OCI-LY7 (cell line): Measurements from ENCODE around the gene WDCP. TPM values are rescaled to one million over a fixed set of nuclear protein-coding genes. Genes with fewer than 3 reads are reported as not detected.

ENCODE experiments used
- BruUV-seq: library from RNA; stranded (reverse); fragments of 400-500 nt; replicated peaks from 2 replicates; lab custom pipeline; 2021; lab: Mats Ljungman, UMichigan
- CTCF ChIA-PET: fragments of 300-600 bp; sonication (Branson Sonifier 250); formaldehyde crosslinking; loops from one replicate; lab custom pipeline; 2022; ENCODE audit warnings: antibody characterized with exemption; ENCODE audit not compliant: unreplicated experiment; lab: Charles Lee
- POLR2A ChIA-PET: fragments of 300-600 bp; sonication (Branson Sonifier 250); formaldehyde crosslinking; loops from one replicate; lab custom pipeline; 2022; ENCODE audit warnings: antibody characterized with exemption; lab: Charles Lee
- DNase-seq: peaks from one replicate; pipeline ENCODE4 v3.0.0-alpha.2; 2015; ENCODE audit warnings: low spot score
- H2AFZ ChIP-seq: fragments of 200-600 bp; sonication (generic), shearing (Covaris generic); 2 replicates; pipeline ENCODE4 v1.6.1; 2014; ENCODE audit warnings: mild to moderate bottlenecking, antibody characterized with exemption, low read length, moderate library complexity
- H3K27ac ChIP-seq: fragments of 200-600 bp; sonication (generic); 2 replicates; pipeline ENCODE4 v1.5.1; 2014; ENCODE audit warnings: mixed run types, low read depth, mild to moderate bottlenecking, moderate library complexity, low read length, inconsistent platforms; ENCODE audit not compliant: poor library complexity, severe bottlenecking
- H3K36me3 ChIP-seq: fragments of 200-600 bp; sonication (generic); 2 replicates; pipeline ENCODE4 v1.6.1; 2014; ENCODE audit warnings: mild to moderate bottlenecking, antibody characterized with exemption, low read length, moderate library complexity, mixed read lengths; ENCODE audit not compliant: insufficient read depth
- H3K4me1 ChIP-seq: fragments of 200-600 bp; sonication (generic); 2 replicates; pipeline ENCODE4 v1.5.1; 2014; ENCODE audit warnings: mild to moderate bottlenecking, low read length; ENCODE audit not compliant: insufficient read depth, poor library complexity, severe bottlenecking
- H3K4me2 ChIP-seq: fragments of 200-600 bp; sonication (generic); 2 replicates; pipeline ENCODE4 v1.6.1; 2014; ENCODE audit warnings: mild to moderate bottlenecking, low read length
- H3K4me3 ChIP-seq: fragments of 200-600 bp; sonication (generic); 2 replicates; pipeline ENCODE4 v1.5.1; 2014; ENCODE audit warnings: mild to moderate bottlenecking, low read depth, low read length; ENCODE audit not compliant: poor library complexity, severe bottlenecking
- H3K79me2 ChIP-seq: fragments of 200-600 bp; sonication (generic); 2 replicates; pipeline ENCODE4 v1.6.1; 2016; ENCODE audit warnings: low read depth, mild to moderate bottlenecking, low read length, moderate library complexity, mixed read lengths; ENCODE audit not compliant: insufficient read depth
- H3K9me2 ChIP-seq: fragments of 200-600 bp; sonication (generic); 2 replicates; pipeline ENCODE4 v1.6.1; 2016; ENCODE audit warnings: mild to moderate bottlenecking, low read length, mixed read lengths; ENCODE audit not compliant: insufficient read depth
- H3K9me3 ChIP-seq: fragments of 200-600 bp; sonication (generic); 2 replicates; pipeline ENCODE4 v1.6.1; 2014; ENCODE audit warnings: mild to moderate bottlenecking, mixed run types, low read length, mixed read lengths
- H4K20me1 ChIP-seq: fragments of 200-600 bp; sonication (generic); 2 replicates; pipeline ENCODE4 v1.6.1; 2014; ENCODE audit warnings: mild to moderate bottlenecking, antibody characterized with exemption, low read length, moderate library complexity, mixed read lengths; ENCODE audit not compliant: insufficient read depth
- EZH2phosphoT487 ChIP-seq: fragments of 200-600 bp; sonication (generic); IDR thresholded peaks from 2 replicates; pipeline ENCODE4 v1.6.1; 2018; ENCODE audit warnings: low read depth, borderline replicate concordance, mild to moderate bottlenecking, mixed run types, antibody characterized with exemption, low read length, moderate library complexity, mixed read lengths
- intact Hi-C: fragments of 100-400 bp; cut with micrococcal nuclease; formaldehyde crosslinking; loops from one replicate; pipeline ENCODE4 v1.10.0; 2022; ENCODE audit not compliant: unreplicated experiment
- total RNA-seq, 2 experiments: library from RNA; depleted of rRNA in 1 of 2; stranded (reverse); fragments of >200 nt in 1 of 2; shearing (Covaris generic) in 1 of 2; gene quantifications; 2 replicates each; pipeline ENCODE4 v1.2.3, GENCODE V29; 2014 to 2022
- TF ChIP-seq, protein P1 (sequence below): fragments of 200-600 bp; sonication (generic); conservative IDR thresholded peaks from 2 replicates; pipeline ENCODE4 v1.5.1; 2014; ENCODE audit warnings: mild to moderate bottlenecking, antibody characterized with exemption, low read length, moderate library complexity, mixed read lengths

Gene WDCP
- total RNA-seq, 2 experiments from 2014 or later, result 13.9 to 21.0 TPM

DNA sequence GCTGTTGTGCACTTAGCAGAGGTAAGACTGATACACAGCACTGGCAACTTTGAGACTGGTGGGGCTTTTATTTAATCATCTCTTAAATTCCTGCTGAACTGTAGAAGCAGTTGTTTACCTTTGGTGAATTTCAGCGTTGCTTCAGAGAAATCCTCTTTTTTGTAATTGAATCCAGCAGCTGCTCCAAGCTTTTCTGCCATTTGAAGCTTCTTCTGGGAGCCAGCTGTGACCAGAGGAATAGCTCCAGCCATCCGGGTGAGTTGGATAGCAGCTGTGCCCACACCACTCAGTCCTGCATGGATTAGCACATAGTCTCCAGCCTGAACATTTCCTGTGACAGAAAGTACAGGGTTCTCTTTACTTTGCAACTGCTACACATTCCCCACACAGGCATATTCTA, 33.5 kb upstream of the WDCP start:
- POLR2A ChIA-PET, result interaction anchor here (0.6 kb wide), 1 partner anchor 781 kb away, joined by 3 read pairs; no protein-coding TSS in a partner anchor
- no peaks in the 10 kb centered on the region for H3K9me3 ChIP-seq
- H3K27ac ChIP-seq, result no peak overlapping the region
- BruUV-seq, result no TSS peak
- no peak overlapping the region for H3K4me2 ChIP-seq
- intact Hi-C loops, result no loop called here
- no peaks in the 10 kb centered on the region for H3K36me3 ChIP-seq
- H2AFZ ChIP-seq, result no peak overlapping the region
- H3K4me1 ChIP-seq, result peaks cover 25% of the 10 kb centered on the region
- H3K4me3 ChIP-seq, result no peak overlapping the region
- peaks cover 4% of the 10 kb centered on the region; the same call in 1 of the 2 replicates for H3K79me2 ChIP-seq
- no peaks in the 10 kb centered on the region for H4K20me1 ChIP-seq
- CTCF ChIA-PET, result no interaction called here
- no peaks in the 10 kb centered on the region for H3K9me2 ChIP-seq
- TF ChIP-seq, protein P1, sequence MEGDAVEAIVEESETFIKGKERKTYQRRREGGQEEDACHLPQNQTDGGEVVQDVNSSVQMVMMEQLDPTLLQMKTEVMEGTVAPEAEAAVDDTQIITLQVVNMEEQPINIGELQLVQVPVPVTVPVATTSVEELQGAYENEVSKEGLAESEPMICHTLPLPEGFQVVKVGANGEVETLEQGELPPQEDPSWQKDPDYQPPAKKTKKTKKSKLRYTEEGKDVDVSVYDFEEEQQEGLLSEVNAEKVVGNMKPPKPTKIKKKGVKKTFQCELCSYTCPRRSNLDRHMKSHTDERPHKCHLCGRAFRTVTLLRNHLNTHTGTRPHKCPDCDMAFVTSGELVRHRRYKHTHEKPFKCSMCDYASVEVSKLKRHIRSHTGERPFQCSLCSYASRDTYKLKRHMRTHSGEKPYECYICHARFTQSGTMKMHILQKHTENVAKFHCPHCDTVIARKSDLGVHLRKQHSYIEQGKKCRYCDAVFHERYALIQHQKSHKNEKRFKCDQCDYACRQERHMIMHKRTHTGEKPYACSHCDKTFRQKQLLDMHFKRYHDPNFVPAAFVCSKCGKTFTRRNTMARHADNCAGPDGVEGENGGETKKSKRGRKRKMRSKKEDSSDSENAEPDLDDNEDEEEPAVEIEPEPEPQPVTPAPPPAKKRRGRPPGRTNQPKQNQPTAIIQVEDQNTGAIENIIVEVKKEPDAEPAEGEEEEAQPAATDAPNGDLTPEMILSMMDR, result no peak
- no peak for TF ChIP-seq EZH2phosphoT487
- no peak for DNase-seq

DNA sequence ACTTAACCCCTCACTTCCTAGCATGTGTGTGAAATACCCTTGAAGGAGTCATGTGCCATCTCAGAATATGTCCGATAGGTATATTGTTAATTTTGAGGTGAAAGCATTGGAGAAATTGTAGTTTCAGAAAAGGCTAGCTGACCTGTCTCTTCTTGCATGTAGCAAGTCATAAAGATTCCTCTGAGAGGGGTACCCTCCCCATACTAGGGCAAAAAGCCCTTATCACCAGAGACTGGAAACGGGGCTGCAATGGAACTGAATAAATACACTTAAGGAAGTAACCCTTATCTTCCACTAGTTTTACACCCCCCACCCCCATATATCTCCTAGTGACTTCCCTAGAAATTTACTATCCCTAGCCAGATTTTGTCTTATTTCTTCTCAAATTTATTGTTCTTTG, 30.7 kb upstream of the WDCP start:
- ChIA-PET POLR2A (interaction anchor here (1.8 kb wide), 1 partner anchor 31 kb away, joined by 6 read pairs; the partner anchor contains the start of gene WDCP), CTCF (no interaction called here)
- Histone ChIP-seq H4K20me1 (no peaks in the 10 kb centered on the region), H3K27ac (no peak overlapping the region), H3K4me3 (peak overlapping the region; percentile 80), H3K9me3 (no peaks in the 10 kb centered on the region), H3K4me2 (peak overlapping the region; percentile 85), H3K36me3 (peaks cover 17% of the 10 kb centered on the region), H3K9me2 (no peaks in the 10 kb centered on the region), H3K4me1 (peaks cover 19% of the 10 kb centered on the region), H2AFZ (peak overlapping the region; percentile 73; the same call in 1 of the 2 replicates), H3K79me2 (peaks cover 32% of the 10 kb centered on the region)
- intact Hi-C loops, result loop anchor here (2.0 kb wide), 1 partner anchor 151 kb away; the partner anchor contains the start of gene ATAD2B
- DNase-seq, result no peak
- BruUV-seq, result no TSS peak
- no peak for TF ChIP-seq EZH2phosphoT487
- TF ChIP-seq, protein P1, result no peak

- no peaks in the 10 kb centered on the region for H4K20me1 ChIP-seq
- no peak for DNase-seq
- peaks cover 35% of the 10 kb centered on the region for H3K79me2 ChIP-seq
- BruUV-seq, result no TSS peak
- peaks cover 19% of the 10 kb centered on the region for H3K4me1 ChIP-seq
- H3K4me2 ChIP-seq, result peak overlapping the region; percentile 85
- ChIA-PET POLR2A (interaction anchor here (2.5 kb wide), 1 partner anchor 150 kb away, joined by 10 read pairs; the partner anchor contains the start of gene ATAD2B), CTCF (no interaction called here)
- H3K9me3 ChIP-seq, result no peaks in the 10 kb centered on the region
- H3K4me3 ChIP-seq, result peak overlapping the region; percentile 80
- TF ChIP-seq EZH2phosphoT487, result no peak
- no peak overlapping the region for H3K27ac ChIP-seq
- no peaks in the 10 kb centered on the region for H3K9me2 ChIP-seq
- intact Hi-C loops, result loop anchor here (2.0 kb wide), 1 partner anchor 151 kb away; the partner anchor contains the start of gene ATAD2B
- H2AFZ ChIP-seq, result peak overlapping the region; percentile 73
- peaks cover 21% of the 10 kb centered on the region for H3K36me3 ChIP-seq
Measured at GRCh38 chr2:24077535-24077877, 30.3 kb upstream of the WDCP start.
